GM20000 (cell line): ENCODE data around the gene ATP1A3.
A peak's percentile ranks its signal among the peaks of the same experiment; 100 is the strongest.
"Not testable (repeated sequence)": the region's sequence is repeated elsewhere in the genome, so short reads cannot be mapped to it uniquely, and the experiment has no call there.

Experiments used
- DNase-seq: peaks from one replicate; pipeline ENCODE4 v3.0.0; 2012; ENCODE audit warnings: low spot score
- CTCF ChIP-seq: IDR thresholded peaks from 2 replicates; pipeline ENCODE4 v1.5.1; 2012; ENCODE audit warnings: mild to moderate bottlenecking, control low read depth; ENCODE audit errors: extremely low read depth, missing control alignments

Gene ATP1A3

GRCh38 chr19:41939861-41940730, 53.9 kb downstream of the ATP1A3 start:
- peak; percentile 88 for DNase-seq
- TF ChIP-seq CTCF: no peak

GRCh38 chr19:41939209-41939608, 54.8 kb downstream of the ATP1A3 start:
- not testable (repeated sequence) for DNase-seq

- DNase-seq: no peak
- no peak for TF ChIP-seq CTCF
These were observed 56.2 kb downstream of the ATP1A3 start for GRCh38 chr19:41937525-41938468.

GRCh38 chr19:41936961-41937360, 57.1 kb downstream of the ATP1A3 start:
- TF ChIP-seq CTCF: no peak
- DNase-seq: no peak

- peak; percentile 26 for DNase-seq
- no peak for TF ChIP-seq CTCF
These were observed 57.6 kb downstream of the ATP1A3 start for GRCh38 chr19:41936416-41936850.

GRCh38 chr19:41935760-41936415, 58.1 kb downstream of the ATP1A3 start:
- DNase-seq: no peak
- TF ChIP-seq CTCF: no peak

GRCh38 chr19:41934849-41935374, 59.1 kb downstream of the ATP1A3 start:
- DNase-seq: peak; percentile 94

More at GRCh38 chr19:41934849-41935374, 59.1 kb downstream of the ATP1A3 start:
- peak; percentile 82 for TF ChIP-seq CTCF
